GM12878 (cell line): ENCODE measurements around the gene HNRNPU. TPM values are rescaled to one million over a fixed set of nuclear protein-coding genes. Genes with fewer than 3 reads are reported as not detected.
A peak's percentile ranks its signal among the peaks of the same experiment; 100 is the strongest.

Source experiments
- BCL3 ChIP-seq: IDR thresholded peaks from 2 replicates; pipeline ENCODE4 v1.6.1; 2011; ENCODE audit warnings: borderline replicate concordance, low read depth, mild to moderate bottlenecking, moderate library complexity, low read length; ENCODE audit not compliant: insufficient read depth, poor library complexity, severe bottlenecking
- BHLHE40 ChIP-seq, 2 experiments: fragments of 450-650 bp in 1 of 2; IDR thresholded peaks; 2 replicates each; pipeline ENCODE4 v1.6.1; 2011 to 2017; ENCODE audit warnings: low read depth in 2 of 2, borderline replicate concordance in 1 of 2, improper control_type of control experiment in 1 of 2, low read length in 1 of 2, mild to moderate bottlenecking in 1 of 2
- CBFB ChIP-seq: IDR thresholded peaks from 2 replicates; pipeline ENCODE4 v1.6.1; 2016; ENCODE audit warnings: antibody characterized with exemption, low read depth
- CHD1 ChIP-seq: IDR thresholded peaks from 2 replicates; pipeline ENCODE4 v1.6.1; 2012; ENCODE audit warnings: low read depth, low read length, improper control_type of control experiment
- CREB1 ChIP-seq: IDR thresholded peaks from 2 replicates; pipeline ENCODE4 v1.6.1; 2012; ENCODE audit warnings: low read depth, mild to moderate bottlenecking, inconsistent platforms
- DPF2 ChIP-seq: fragments of 450-650 bp; IDR thresholded peaks from 2 replicates; pipeline ENCODE4 v1.6.1; 2017; ENCODE audit warnings: mild to moderate bottlenecking
- E4F1 ChIP-seq: fragments of 450-650 bp; IDR thresholded peaks from 2 replicates; pipeline ENCODE4 v1.6.1; 2018; ENCODE audit warnings: borderline replicate concordance, mild to moderate bottlenecking; ENCODE audit not compliant: partially characterized antibody
- EGR1 ChIP-seq, 2 experiments: IDR thresholded peaks; 1 replicate in 1 of 2; 2 replicates in 1 of 2; pipeline ENCODE4 v1.6.1; 2011 to 2012; ENCODE audit warnings: low read depth in 2 of 2, low read length in 2 of 2, borderline replicate concordance in 1 of 2, mild to moderate bottlenecking in 1 of 2, moderate library complexity in 1 of 2
- FOXM1 ChIP-seq: IDR thresholded peaks from 2 replicates; pipeline ENCODE4 v1.6.1; 2012; ENCODE audit warnings: low read depth, mild to moderate bottlenecking, inconsistent platforms, low read length, moderate library complexity
- JUND ChIP-seq: IDR thresholded peaks from 2 replicates; pipeline ENCODE4 v1.6.1; 2012; ENCODE audit warnings: low read depth, mild to moderate bottlenecking, low read length, improper control_type of control experiment, moderate library complexity
- KDM1A ChIP-seq: fragments of 200-600 bp; sonication (generic); IDR thresholded peaks from 2 replicates; pipeline ENCODE4 v1.6.1; 2016; ENCODE audit warnings: borderline replicate concordance
- MEF2A ChIP-seq: IDR thresholded peaks from 2 replicates; pipeline ENCODE4 v1.6.1; 2011; ENCODE audit warnings: low read depth, mild to moderate bottlenecking, low read length, moderate library complexity; ENCODE audit not compliant: insufficient read depth
- MTA3 ChIP-seq: IDR thresholded peaks from 2 replicates; pipeline ENCODE4 v1.6.1; 2012; ENCODE audit warnings: low read length, inconsistent platforms, borderline replicate concordance
- NR2F1 ChIP-seq: fragments of 450-650 bp; conservative IDR thresholded peaks from 2 replicates; pipeline ENCODE4 v1.6.1; 2017; ENCODE audit warnings: mild to moderate bottlenecking
- POLR2AphosphoS2 ChIP-seq: IDR thresholded peaks from 2 replicates; pipeline ENCODE4 v1.6.1; 2011; ENCODE audit warnings: low read depth, mild to moderate bottlenecking, low read length, improper control_type of control experiment, moderate library complexity
- RELB ChIP-seq: fragments of 450-650 bp; IDR thresholded peaks from 2 replicates; pipeline ENCODE4 v1.6.1; 2017; ENCODE audit warnings: low read depth, mild to moderate bottlenecking, moderate library complexity
- SPI1 ChIP-seq: IDR thresholded peaks from 2 replicates; pipeline ENCODE4 v1.6.1; 2011; ENCODE audit warnings: low read depth, mild to moderate bottlenecking, low read length, moderate library complexity, borderline replicate concordance; ENCODE audit not compliant: insufficient read depth
- TAF1 ChIP-seq: IDR thresholded peaks from 2 replicates; pipeline ENCODE4 v1.6.1; 2011; ENCODE audit warnings: mild to moderate bottlenecking, low read depth, low read length, borderline replicate concordance
- TARDBP ChIP-seq: IDR thresholded peaks from 2 replicates; pipeline ENCODE4 v1.6.1; 2016; ENCODE audit warnings: borderline replicate concordance
- YBX1 ChIP-seq: fragments of 450-650 bp; IDR thresholded peaks from 2 replicates; pipeline ENCODE4 v1.6.1; 2016; ENCODE audit warnings: antibody characterized with exemption
- ZBTB4 ChIP-seq: fragments of 450-650 bp; formaldehyde crosslinking; IDR thresholded peaks from 2 replicates; pipeline ENCODE4 v1.4.0; 2022; ENCODE audit warnings: mild to moderate bottlenecking, moderate library complexity
- polyA plus RNA-seq, 11 experiments: library from polyadenylated mRNA; depleted of rRNA in 4 of 11; unstranded in 6 of 11; stranded (reverse) in 5 of 11; fragments of >200 nt; fragmentation: Nextera tagmentation in 4 of 11; fragmentation: Illumina TruSeq in 1 of 11; extraction: Ambion mirVana in 4 of 11; extraction: Trizol in 1 of 11; gene quantifications; 1 replicate in 1 of 11; 2 replicates in 10 of 11; pipeline versions ENCODE4 v1.2.1 to v1.2.3, GENCODE V29; 2011 to 2016; ENCODE audit warnings: inconsistent platforms in 2 of 11, missing spikeins in 2 of 11, low read depth in 1 of 11
- total RNA-seq, 4 experiments: library from RNA; depleted of rRNA in 3 of 4; stranded (reverse); fragments of >200 nt in 3 of 4; fragmentation: Illumina TruSeq in 1 of 4; extraction: Trizol in 1 of 4; gene quantifications; 2 replicates each; pipeline versions ENCODE4 v1.2.1 to v1.2.3, GENCODE V29; 2013 to 2021

HNRNPU gene
- total and polyA plus RNA-seq, 10 of the 15 experiments (the other 5 are each of a cell fraction or from before 2014, with no cell fraction given), result 163 to 569 (median 420) TPM

GRCh38 chr1:244834543-244835275 lies 29.6 kb downstream of the HNRNPU start (continued):
- TF ChIP-seq ZBTB4 (CRISPR knock-in tag) (0 out of 2 replicates have a peak, but pooled peaks have one; percentile 19), BHLHE40 (IDR thresholded peaks at IDR 0.05; ENCODE audit: borderline replicate concordance in 1 of 2, low read depth in 2 of 2, low read length in 1 of 2) (no peak; a peak in 1 of 4 replicates), CHD1 (peak; percentile 88; the same call in 1 of the 2 replicates), RELB (peak; percentile 63), JUND (0 out of 2 replicates have a peak, but pooled peaks have one; percentile 40), CREB1 (peak; percentile 85), TARDBP (no peak), BCL3 (peak; percentile 75), FOXM1 (peak; percentile 55; the same call in 1 of the 2 replicates), E4F1 (peak; percentile 13), CBFB (peak; percentile 17), EGR1 (IDR thresholded peaks at IDR 0.05; ENCODE audit: borderline replicate concordance in 1 of 2, low read depth in 2 of 2, low read length in 2 of 2) (peak in 1 of 2 experiments; percentile 66; a peak in 1 of 3 replicates), YBX1 (no peak), KDM1A (no peak), MEF2A (peak; percentile 51; the same call in 1 of the 2 replicates), TAF1 (peak; percentile 90), SPI1 (peak; percentile 93), POLR2AphosphoS2 (no peak), NR2F1 (peak; percentile 79), MTA3 (peak; percentile 46; the same call in 1 of the 2 replicates), DPF2 (peak; percentile 22; the same call in 1 of the 2 replicates)
